ES-I3 (cell line): ENCODE data around the gene ZNF385B.

Experiments
- H3K36me3 ChIP-seq: 2 replicates; pipeline ENCODE4 v1.6.1; 2013; ENCODE audit warnings: mild to moderate bottlenecking, low read length, control low read depth, moderate library complexity; ENCODE audit not compliant: insufficient read depth
- H3K4me1 ChIP-seq: 2 replicates; pipeline ENCODE4 v1.6.1; 2013; ENCODE audit warnings: mild to moderate bottlenecking, control low read depth, low read length; ENCODE audit not compliant: insufficient read depth
- H3K9ac ChIP-seq: 2 replicates; pipeline ENCODE4 v1.6.1; 2013; ENCODE audit warnings: low read depth, mild to moderate bottlenecking, low read length, moderate library complexity
- H3K9me3 ChIP-seq: 2 replicates; pipeline ENCODE4 v1.6.1; 2013; ENCODE audit warnings: mild to moderate bottlenecking, low read length, moderate library complexity; ENCODE audit not compliant: control insufficient read depth, insufficient read depth

ZNF385B gene

DNA sequence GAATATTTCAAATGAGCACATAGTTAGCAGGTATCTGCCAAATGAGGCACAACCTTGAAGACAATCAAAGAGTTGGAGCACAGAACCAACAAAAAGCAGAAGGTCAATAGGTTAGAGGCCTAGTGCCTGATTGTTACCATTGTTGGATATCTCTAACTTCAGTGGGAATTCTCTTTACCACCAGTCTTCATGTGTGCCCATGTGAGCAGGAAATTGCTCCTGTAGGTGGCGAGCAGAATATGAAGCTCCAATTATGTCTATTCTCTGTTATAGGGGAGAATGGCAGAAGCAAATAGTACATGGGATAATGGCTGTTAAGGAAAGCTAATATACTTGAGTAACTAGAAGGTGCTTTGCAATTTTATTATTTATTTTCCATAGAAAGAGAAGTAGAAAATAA, 14.9 kb upstream of the ZNF385B start:
- H3K9ac ChIP-seq: no peak overlapping the region
- H3K36me3 ChIP-seq: no peaks in the 10 kb centered on the region
- H3K4me1 ChIP-seq: no peaks in the 10 kb centered on the region
- no peaks in the 10 kb centered on the region for H3K9me3 ChIP-seq

DNA sequence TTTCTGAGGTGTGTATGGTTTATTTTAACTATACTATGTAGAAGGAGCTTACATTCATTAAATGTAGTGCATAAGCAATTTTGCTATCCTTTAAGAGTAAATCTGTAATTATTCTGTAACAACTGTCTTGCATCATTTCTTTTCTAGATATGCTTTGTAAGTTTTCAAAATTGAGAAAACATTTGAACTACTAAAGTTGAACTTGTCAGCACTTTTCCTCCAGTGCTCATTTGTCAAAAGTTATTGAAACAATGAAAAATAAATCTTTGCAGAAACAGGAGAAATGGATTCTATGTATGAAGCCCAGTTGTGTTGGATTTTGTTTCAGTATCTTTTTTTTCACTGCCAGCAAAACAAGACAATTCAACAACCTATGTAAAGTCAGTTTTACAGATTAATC, 14.5 kb upstream of the ZNF385B start:
- Histone ChIP-seq H3K9me3 (no peaks in the 10 kb centered on the region), H3K9ac (no peak overlapping the region), H3K36me3 (no peaks in the 10 kb centered on the region), H3K4me1 (no peaks in the 10 kb centered on the region)

DNA sequence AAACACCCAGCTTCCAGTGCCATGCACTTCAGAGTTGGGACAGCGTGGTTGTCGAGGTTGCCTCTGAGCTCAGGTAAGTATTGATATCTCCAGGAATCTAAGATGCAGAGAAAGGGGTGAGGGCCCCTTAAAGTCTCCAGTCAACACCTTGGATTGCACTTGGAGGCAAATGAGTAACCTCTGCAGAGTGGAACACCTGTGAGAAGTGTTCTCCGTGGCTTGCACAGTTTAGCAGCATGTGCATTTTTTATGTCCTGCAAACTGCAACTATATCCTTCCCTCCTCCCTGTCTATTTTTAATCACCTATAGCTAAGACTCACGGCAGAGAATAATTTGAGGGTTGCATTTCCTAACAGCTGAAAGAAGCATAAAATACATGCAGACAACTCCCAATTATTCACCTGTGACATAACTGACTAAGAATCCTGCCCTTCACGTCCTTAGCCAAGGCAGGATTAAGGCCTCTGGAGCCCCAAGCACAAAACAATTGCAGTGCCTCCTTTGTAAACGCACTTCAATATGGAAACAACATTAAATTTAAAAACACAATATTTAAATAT, 1.6 kb upstream of the ZNF385B start:
- no peaks in the 10 kb centered on the region for H3K4me1 ChIP-seq
- no peak overlapping the region for H3K9ac ChIP-seq
- no peaks in the 10 kb centered on the region for H3K36me3 ChIP-seq
- H3K9me3 ChIP-seq: no peaks in the 10 kb centered on the region

DNA sequence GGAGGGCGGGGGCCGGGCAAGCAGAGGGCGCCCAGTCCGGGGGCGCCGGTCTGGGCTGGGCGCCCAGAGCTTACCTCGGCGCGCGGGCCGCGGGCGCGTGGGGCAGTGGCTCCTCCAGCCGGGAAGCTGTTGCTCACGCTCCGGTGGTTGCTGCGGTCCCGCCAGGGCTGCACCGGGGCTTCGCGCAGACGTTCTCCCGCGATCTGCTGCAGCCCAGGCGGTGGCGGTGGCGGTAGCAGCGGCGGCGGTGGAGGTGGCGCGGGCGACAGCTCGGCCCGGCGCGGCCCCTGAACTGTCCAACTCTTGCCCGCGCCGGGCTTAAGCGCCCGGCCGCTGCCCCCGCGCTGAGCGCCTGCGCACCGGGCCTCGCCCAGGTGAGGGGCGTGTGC, 391 bp downstream of the ZNF385B start:
- Histone ChIP-seq H3K9me3 (no peaks in the 10 kb centered on the region), H3K36me3 (no peaks in the 10 kb centered on the region), H3K9ac (peak overlapping the region; percentile 70; the same call in 1 of the 2 replicates), H3K4me1 (no peaks in the 10 kb centered on the region)

DNA sequence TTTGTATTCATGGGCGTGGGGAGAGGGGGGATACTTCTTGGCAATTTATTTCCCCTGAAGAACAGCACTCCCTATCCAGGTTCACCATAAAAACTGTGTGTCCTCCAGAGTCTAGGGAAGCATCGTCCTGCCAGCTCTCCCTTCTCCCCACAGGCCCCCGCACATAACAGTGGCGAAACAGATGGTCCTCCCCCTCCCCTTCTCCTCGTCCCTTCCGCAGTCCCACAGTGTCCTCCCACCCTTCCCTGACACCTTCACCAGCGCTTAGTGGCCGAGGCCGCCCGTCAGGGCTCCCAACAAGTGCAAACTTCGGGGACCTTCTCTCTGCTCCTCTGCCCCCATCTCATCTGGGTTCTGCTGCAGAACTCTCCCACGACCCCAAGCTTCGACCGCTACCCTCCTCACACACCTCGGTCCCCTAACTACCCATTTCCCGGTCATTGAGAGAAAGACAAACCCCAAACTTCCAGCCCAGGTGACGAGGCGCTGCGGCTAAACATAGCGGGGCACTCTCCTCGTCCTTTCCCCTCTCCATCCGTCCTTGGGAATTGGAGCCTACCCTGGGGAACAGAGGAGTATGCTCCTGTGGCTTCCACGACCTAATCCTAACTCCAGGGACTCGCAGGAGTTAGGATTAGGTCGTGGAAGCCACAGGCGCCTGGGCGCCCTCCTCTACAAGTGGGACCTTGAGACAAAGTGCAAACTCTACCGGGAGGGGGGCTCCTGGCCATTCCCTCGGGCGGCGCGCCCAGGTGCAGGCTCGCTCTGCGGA, 971 bp downstream of the ZNF385B start:
- Histone ChIP-seq H3K9me3 (no peaks in the 10 kb centered on the region), H3K36me3 (no peaks in the 10 kb centered on the region), H3K4me1 (no peaks in the 10 kb centered on the region), H3K9ac (peak overlapping the region; percentile 70)

DNA sequence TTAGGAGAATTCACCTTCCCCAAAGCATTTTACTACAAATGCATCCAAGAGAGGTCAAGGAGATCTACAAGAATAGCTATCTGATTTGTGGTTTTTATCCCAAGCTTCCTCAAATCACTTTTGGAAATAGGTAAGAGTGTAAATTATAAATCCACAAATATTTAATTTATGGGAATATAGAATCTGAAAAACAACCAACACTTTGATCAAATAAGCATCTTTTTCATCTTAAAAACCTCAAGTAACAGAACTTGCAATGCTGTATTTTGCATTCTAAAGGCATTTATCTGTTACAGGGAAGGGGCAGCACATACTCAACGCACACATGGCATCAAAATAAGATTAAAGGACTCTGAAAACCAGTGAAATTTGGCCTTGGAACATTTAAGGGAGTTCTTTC, 1.9 kb downstream of the ZNF385B start:
- no peaks in the 10 kb centered on the region for H3K9me3 ChIP-seq
- H3K4me1 ChIP-seq: no peaks in the 10 kb centered on the region
- peak overlapping the region; percentile 70; the same call in 1 of the 2 replicates for H3K9ac ChIP-seq
- H3K36me3 ChIP-seq: no peaks in the 10 kb centered on the region

DNA sequence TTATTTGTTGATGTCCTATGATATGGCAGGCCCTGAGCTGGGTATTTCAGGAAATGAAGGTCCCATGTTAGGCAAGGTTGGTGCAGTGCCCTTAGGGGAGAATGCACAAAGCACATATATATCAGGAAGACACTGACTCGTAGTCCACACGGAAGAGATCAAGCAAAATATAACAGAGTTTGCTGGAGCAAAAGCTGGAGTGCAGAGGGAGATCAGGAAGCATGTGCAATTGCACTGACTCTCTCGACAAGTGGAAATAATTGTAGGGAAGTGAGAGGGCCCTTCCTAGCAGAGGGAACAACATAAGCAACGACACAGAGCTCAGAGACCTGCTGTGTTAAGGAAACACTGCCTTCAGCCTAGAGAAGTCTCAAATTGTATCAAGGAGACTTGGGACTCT, 4.2 kb downstream of the ZNF385B start:
- Histone ChIP-seq H3K9me3 (no peaks in the 10 kb centered on the region), H3K4me1 (no peaks in the 10 kb centered on the region), H3K36me3 (no peaks in the 10 kb centered on the region), H3K9ac (no peak overlapping the region)

DNA sequence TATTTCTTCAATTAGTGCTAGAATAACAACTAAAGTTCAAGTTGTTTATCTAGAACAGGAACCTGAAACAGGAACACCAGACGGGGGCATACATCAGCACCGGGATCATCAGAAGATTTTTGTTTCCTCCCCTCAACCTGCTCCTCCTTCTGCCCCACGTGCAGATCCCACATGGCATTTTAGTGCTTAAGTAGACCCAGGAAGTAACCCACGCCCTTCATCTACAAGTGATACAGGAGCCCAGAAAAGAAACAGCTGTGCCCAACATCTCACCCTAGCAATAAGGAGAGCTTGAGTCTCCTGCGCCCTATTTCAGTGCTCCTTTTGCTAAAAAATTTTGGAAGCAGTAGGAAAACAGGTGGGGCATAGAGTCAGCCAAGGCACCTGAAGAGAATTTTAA, 5.2 kb downstream of the ZNF385B start:
- Histone ChIP-seq H3K36me3 (no peaks in the 10 kb centered on the region), H3K9me3 (no peaks in the 10 kb centered on the region), H3K4me1 (no peaks in the 10 kb centered on the region), H3K9ac (no peak overlapping the region)

DNA sequence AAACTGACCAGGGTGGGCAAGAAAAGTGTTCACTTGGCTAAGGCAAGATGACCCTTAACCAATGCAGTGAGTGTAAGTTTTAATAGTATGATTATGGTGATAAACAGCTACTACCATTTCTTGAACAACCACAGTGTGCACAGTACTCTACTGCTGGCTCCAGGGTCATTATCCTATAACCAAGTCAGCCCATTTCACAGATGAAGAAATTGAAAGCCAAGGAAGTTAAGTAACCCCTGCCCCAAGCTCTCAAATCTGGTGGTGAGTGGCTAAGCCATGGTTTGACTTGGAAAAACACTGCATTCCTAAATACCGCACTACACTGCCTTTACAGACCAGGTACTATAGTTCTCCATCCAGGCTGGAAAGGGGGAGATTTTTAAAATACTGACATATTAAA, 5.7 kb downstream of the ZNF385B start:
- Histone ChIP-seq H3K4me1 (no peaks in the 10 kb centered on the region), H3K36me3 (no peaks in the 10 kb centered on the region), H3K9me3 (no peaks in the 10 kb centered on the region), H3K9ac (no peak overlapping the region)

DNA sequence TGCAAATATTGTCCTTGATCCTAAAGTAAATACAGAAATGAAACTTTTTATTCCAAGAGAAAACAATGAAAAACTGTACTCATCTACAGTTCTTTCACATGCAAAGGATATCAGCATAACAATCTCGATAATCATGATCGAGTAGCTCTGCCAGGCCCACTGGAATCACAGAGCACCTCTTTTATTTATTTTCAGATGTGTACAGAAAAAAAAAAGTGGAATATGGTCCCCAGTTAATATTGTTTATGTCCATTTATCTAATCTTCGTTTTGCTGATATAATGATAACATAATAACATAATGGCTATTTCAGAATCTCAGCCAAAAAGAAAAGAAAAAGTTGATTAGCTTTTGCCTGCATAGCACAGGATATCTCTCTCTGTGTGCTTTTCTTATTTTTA, 6.5 kb downstream of the ZNF385B start:
- Histone ChIP-seq H3K9ac (no peak overlapping the region), H3K36me3 (no peaks in the 10 kb centered on the region), H3K4me1 (no peaks in the 10 kb centered on the region), H3K9me3 (no peaks in the 10 kb centered on the region)

DNA sequence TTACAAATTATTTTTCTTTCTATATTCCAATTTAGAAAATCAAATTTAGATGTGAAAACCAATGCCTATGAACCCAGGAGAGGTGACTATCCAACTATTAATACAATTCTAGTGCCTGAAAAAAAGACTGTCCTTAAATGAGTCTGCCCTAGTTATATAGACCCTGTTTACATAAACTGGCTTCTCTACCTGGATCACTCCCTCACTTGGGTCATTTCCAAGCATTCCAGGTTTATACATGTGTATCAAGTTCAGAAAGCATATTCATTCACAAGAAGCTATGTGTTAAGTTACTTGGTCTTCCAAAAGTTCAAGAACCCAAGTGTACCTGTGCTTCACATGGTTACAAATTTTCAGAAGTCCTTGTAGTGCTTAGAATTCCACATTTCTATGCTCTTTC, 8.3 kb downstream of the ZNF385B start:
- no peaks in the 10 kb centered on the region for H3K4me1 ChIP-seq
- H3K9me3 ChIP-seq: no peaks in the 10 kb centered on the region
- no peaks in the 10 kb centered on the region for H3K36me3 ChIP-seq
- no peak overlapping the region for H3K9ac ChIP-seq

DNA sequence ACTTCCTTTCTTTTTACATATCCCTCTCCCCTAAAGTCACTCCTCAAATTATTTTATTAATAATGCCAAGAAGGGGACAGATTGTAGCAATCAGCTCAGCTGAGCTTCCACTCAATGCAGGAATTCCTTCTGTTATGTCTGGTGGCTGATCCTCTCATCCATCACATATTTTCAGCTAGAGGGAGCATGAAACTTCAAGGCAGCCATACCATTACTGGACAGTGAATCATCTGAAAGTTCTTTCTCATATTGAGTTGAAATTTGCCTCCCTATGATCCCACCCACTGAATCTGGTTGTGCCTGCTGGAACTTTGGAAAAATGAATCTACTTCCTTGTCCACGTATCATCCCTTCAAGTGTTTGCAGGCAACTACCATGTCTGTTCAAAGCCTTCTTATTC, 11.2 kb downstream of the ZNF385B start:
- H3K36me3 ChIP-seq: no peaks in the 10 kb centered on the region
- no peaks in the 10 kb centered on the region for H3K9me3 ChIP-seq
- no peak overlapping the region for H3K9ac ChIP-seq
- H3K4me1 ChIP-seq: no peaks in the 10 kb centered on the region

DNA sequence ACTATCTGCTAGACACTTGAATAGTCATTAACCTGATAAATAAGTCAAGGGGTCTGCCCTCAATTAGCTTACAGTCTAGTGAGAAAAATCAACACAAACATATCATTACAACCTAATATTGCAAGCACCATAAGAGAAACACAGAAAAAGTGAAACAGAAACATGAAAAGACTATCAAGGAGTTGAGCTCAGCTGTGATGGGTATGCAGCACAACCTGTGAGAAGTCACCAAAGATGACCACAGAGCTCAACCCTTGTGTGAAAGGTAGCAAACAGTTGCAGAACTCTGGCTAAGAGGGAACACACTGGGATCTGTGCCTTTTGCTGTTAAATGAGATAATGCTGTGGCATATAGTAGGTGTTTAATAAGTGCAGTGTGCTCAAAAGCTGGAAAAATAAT, 11.7 kb downstream of the ZNF385B start:
- no peaks in the 10 kb centered on the region for H3K36me3 ChIP-seq
- no peaks in the 10 kb centered on the region for H3K4me1 ChIP-seq
- no peaks in the 10 kb centered on the region for H3K9me3 ChIP-seq
- H3K9ac ChIP-seq: no peak overlapping the region

DNA sequence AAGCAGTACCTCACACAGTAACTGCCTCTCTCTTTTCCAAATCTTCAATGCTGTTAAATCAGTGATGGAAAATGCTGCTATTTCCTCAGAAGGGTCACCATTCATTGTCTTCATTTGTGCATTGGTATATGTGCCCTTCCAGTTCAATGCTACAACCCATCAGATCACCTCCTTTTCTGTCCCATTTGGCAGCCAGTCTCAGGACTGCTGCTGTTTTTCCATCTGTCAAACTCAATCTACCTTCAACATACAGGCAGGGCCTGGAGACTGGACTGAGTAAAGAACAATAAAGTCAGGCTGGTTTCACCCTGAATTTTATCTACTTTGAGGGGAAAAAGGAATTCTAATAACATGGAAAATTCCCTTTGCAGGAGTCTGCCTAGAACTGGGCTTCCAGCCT, 17.9 kb downstream of the ZNF385B start:
- H3K4me1 ChIP-seq: peaks cover 4% of the 10 kb centered on the region; the same call in 1 of the 2 replicates
- H3K9ac ChIP-seq: no peak overlapping the region
- no peaks in the 10 kb centered on the region for H3K36me3 ChIP-seq
- H3K9me3 ChIP-seq: no peaks in the 10 kb centered on the region

DNA sequence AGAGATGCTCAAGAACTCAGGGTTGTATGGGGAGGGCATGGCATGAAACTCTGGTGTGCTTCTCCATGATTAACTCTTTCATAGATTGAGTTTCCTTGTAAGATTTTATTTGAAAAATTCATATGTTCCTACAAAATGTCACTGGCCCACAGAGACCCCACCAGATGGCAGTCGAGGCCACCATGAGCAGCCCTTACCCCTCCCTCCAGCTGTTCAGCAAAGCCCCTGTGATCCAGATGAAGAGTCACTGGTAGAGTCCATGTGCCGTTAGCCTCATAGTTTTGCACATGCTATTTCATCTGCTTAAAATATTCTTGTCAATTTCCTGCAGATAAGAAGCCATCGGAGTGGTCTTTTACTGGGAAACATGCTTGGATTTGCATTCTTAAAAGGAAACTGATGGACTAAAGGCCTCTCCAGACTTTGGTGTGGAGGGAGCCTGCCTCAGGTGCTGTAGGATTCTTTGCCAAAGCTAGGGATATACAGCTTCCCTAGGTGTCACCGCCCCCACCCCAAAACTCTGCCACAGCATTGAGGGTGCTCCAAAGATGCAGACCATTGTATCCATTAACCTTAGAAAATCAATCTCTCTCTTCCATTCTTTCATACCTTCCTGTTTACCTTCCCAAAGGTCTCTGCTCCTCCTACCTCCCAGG, 18.8 kb downstream of the ZNF385B start:
- Histone ChIP-seq H3K9me3 (no peaks in the 10 kb centered on the region), H3K9ac (no peak overlapping the region), H3K4me1 (peaks cover 13% of the 10 kb centered on the region), H3K36me3 (no peaks in the 10 kb centered on the region)
